HG03460 (cell line): ENCODE data around the gene CRYBG2.

ENCODE experiments used
- ATAC-seq: cut with Tn5 transposase; IDR thresholded peaks from one replicate; pipeline ENCODE4 v1.9.1; 2021; ENCODE audit not compliant: unreplicated experiment

The CRYBG2 gene

DNA sequence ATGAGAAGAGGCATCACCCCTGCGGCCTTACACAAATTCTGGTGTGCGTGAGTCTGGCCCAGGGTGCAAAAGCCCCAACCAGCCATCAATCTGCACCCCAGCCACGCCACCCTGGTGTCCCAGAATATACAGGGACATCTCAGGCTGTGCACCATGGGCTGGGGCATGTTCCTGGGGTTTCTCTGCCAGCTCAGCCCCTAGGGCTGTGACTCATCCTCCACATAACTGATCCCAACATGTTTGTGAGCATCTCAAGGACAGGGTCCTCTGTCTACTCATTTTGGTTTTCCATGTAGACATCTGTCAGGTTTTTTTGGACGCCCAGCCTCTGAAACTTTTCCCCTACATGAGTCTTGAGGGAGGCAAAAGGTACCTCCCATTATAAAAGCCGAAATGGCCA, 18.1 kb upstream of the CRYBG2 start:
- ATAC-seq, result no peak

DNA sequence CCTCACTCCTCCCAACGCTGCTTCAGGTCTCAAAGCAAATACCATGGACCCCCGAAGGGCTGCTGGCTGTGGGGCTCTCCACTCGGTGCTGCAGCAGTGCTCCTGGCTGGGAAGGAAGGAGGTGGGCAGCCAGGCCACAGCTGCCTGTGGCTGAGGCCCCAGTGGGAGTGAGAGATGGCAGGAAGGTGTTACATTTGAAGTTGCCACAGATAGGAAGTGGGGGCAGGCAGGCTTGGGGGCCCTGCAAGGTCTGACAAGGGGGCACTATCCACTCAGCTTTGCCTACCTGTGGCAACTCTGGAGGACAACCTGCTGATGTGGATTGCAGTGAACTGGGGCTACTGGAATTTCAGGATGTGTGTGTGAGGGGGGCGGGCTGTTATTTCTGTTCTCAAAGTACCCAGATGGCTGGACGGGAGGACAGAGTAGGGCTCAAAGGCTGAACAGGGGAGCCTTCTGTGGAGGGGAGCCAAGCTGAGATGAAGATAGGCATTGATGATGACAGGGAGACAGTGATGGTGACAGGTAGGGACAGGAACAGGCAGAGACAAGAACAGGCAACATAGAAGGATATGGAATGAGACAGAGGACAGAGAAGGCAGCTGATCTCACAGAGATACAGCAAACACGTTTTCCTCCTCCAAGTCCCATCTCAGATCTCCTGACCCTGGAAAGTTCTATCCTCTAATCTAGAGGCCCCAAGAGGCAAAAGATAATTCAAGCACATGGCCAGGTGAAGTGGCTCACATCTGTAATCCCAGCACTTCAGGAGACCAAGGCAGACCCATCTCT, 16.9 kb upstream of the CRYBG2 start:
- no peak for ATAC-seq

DNA sequence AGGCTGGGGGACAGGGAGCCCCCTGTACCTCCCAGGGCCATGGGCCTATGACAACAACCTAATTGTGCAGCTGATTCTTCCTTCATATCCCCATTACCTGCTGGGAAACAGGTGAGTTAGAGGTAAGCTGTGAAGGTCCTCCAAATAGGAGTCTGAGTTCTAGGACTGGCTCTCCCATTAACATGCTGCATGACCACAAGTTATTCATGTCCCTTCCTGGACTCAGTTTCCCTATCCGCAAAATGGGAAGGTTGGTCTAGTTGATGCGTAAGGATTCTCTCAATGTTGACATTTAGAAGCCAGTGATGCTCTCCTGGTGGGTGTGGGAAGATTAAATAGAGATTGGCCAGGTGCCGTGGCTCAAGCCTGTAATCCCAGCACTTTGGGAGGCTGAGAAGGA, 14.6 kb upstream of the CRYBG2 start:
- no peak for ATAC-seq

DNA sequence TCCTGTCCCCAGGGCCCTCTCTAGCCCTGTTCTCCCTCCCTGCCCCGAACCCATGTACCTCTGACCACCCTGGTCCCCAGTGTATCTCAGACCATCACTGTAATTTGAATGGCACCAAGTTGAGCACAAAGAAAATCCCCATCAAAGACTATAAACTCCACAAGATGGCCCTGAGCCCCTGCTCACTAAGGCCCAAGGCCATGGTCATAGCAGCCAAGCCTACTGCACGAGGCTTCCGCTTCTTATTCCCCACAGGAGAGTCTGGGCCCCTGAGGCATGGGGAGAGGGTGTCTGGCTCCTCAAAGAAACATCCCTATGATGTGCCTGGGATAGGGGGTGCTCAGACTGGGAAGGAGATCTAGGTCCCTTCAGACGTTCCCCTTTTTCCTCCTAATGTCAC, 14.1 kb upstream of the CRYBG2 start:
- ATAC-seq, result no peak

DNA sequence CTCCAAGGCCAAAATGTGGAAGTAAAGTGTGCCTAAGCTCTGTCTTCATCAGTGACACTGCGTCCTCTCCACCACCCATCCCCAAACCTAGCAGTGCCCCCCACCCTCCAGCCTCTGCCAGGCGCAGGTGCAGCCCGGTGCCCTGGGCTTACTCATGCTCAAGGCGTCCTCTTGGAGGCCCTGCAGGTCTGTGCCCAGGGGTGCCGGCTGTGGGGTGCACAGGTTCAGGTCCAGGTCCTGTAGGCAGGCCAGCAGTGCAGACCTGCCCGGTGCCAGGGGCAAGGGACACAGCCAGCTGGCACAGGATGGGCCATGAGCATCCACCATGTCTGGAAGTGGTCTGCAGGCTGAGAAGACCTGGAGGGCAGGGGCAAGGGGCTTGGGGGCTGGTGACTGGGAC, 13.5 kb upstream of the CRYBG2 start:
- ATAC-seq, result no peak

DNA sequence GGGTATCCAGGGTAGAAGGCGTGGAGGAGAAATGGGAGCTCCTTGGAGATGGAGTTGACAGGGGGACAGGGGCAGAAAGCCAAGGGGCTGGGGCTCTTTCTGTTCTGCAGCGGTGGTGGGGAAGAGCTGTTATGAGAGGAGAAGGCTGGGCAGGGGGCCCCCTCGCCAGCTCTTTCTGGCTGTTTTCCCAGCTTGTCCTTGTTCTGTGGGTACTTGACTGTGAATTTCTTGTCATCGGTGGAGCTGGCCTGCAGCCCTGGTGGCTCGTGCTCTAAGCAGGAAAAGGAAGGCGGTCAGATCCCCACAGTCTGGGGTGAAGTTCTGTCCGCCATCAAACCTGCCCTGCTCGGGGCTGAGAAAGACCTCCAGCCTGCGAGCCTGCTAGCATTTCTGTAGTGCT, 11.0 kb upstream of the CRYBG2 start:
- no peak for ATAC-seq

DNA sequence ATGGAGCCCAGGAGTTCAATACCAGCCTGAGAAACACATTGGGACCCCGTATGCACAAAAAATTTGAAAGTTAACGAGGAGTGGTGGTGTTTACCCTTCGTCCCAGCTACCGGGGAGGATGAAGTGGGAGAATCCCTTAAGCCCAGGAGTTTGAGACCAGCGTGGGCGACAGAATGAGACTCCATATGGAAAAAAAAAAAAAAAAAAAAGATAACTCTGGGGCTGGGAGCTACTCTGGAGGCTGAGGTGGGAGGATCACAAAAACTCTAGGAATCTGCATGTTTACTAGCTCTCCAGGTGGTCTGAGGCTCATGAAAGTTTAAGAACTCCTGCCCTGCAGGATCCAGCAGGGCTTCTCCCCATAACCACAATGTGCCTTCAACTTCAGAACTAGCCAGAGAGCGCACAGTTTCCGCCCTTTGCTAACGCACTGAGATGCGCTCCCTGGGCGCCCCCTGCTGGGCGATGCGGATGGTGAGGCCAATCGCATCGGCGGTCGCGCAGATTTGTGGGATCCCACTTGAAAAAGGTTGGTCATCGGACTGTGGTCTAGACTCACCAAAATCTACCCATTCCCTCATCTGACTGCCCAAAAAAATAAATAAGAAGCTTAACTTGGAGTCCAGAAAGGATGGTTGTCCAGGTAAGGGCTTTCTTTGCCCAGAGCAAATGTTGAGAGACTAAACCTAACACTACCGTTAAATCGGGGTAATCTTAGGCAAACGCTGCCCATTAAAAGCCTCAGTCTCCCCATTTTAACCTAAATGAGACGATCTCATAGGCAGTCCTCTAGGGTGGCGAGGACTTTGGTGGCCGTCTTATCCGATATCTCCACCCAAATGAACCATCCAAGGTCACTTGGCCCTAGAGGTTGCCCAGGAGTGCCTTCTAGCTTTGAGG, 9.9 kb upstream of the CRYBG2 start:
- ATAC-seq, result no peak

DNA sequence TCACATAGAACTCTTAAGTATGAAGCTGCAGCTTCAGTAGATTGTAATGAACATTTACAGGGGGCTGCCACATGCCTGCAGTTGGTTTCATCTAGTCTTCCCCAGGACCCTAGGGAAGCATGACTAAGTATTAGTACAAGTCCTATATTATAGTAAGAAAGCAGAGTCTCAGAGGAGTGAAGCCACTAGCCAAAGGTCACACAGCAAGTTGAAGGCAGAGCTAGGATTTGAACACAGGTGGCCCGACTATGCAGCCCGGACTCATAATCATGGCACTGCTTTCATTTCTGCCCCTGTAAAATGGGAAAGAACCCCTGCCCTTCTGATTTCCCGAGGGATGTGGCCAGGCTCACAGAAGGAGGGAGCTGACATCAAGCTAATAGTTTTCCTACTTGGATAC, 8.4 kb upstream of the CRYBG2 start:
- no peak for ATAC-seq

DNA sequence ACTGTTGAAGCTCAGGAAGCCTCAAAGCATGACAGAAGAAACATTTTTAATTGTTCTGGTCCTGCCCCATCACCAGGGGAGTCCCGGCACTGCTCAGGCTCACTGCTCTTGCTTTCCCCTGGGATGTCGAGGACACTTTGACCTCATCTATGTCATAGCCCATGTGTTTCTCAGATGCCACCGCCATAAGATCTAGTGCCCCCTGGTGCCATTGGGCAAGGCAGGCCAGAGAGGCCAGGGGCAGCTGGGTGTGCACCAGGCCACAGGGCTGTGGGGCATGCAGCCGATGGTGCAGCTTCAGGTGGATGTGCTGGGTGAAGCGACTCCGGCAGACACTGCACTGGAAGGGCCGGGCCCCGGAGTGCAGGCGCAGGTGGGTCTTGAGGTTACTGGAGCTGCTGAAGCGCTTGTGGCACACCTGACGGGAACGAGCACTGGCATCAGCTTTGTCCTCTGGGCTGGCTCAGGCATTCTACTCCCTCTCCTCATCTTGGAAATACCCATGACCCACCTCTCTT, 7.7 kb upstream of the CRYBG2 start:
- no peak for ATAC-seq

DNA sequence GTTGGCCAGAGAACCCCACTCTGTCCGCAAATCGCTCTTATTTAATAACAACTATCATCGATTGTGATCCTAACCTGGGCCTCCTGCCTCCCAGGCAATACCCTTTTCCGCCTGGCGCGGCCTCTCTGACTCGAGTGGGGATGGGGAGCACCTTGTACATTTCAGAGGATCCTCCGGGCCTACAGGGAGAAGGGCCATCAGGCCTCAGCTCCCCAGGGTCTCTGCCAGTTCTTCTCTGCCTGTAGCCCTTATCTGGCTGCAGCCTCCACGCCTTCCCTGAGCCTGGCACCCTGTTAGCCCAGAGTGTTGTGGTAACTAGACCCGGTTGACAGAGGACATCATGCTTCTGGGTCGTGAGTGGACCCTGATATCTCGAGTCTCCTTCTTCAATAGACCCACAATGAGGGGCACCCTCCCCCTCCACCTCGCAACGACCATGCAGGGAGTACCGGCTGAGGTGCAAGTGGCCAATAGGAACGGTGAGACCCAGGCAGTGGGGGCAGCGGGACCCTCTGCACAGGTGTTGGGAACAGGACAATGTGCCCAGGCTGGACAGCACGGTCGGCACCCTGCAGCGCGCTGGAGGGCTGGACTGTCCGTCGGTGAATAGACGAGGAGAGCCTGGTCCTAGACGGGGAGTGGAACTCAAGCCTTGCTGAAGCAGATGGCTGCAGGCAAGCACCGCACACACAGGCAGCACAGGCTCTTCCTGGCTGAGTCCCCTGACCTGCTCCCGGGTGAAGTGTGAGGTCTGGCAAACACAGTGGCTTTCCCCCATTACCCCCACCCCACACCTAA, 7.1 kb upstream of the CRYBG2 start:
- no peak for ATAC-seq

DNA sequence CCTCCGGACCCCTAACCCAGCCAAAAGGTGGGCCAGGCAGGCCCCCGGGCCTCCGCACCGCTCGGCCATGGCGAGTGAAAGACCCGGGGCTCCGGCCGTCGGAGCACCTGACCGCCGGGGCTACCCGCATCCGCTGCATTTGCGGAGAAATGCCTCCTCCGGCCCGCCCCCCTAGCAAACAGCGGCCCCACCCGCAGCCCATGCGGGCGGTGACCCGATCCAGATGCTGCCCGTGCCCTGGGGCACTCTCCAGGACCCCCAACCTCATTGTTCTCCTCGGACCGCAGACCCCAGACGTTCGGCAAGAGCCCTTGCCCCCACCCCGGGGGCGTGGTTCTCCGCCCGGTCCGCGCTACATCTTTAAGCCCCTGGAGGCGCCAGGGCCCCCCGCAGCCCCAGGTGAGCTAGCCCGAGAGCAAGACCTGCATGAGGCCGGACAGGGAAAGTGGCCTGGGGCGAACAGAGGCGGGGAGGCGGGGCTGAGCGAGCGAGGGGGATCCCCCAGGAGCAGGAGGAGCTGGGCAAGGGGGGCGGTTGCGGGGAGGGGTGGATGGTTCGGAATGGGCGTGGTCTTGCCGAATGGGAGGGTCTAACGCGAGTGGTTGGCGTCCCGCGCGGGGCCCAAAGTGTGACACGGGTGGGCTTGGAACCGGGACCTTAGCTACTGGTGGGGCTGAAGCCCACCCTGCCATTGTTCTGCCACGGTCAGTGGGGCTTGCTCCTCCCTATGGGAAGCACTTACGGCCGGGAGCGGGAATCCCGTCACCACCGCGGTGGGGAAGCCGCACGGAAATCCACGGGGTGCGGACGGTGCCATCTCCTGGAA, 6.3 kb upstream of the CRYBG2 start:
- ATAC-seq, result no peak

DNA sequence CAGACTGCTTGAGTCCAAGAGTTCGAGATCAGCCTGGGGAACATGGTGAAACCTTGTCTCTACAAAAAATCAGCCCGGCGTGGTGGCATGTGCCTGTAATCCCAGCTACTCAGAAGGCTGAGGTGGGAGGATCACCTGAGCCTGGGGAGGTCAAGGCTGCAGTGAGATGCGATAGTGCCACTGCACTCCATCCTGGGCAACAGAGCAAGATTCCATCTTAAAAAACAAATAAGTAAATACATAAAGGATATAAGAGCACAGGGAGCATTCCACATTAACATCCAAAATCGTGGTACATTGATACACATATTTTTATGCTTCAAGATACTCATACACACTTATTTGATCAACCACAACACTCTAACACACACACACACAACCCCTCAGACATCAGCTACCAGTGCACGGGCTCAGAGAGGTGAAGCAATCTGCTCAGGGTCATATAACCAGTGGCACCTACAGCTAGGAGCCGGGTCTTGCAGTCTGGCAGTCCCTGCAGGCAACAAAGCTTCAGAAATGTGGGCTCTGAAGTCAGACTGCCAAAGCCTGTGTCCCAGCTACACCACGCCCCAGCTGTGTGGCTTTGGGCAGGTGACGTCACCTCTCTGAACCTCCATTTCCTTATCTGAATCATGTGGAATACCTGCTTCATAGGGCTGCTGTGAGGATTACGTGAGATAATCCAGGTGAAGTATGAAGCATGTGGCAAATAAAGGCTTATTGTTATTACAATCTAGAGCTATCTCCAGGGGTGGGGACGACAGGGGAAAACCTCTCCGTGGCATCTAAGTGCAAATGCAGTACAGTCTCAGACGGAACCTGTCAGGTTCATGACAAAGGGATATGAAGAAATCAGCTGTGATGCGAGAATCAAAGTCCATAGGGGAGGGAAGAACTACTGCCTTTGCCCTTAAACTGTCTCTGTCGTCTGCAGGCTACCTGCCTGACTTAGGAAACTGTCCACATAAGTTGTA, 4.8 kb upstream of the CRYBG2 start:
- no peak for ATAC-seq

DNA sequence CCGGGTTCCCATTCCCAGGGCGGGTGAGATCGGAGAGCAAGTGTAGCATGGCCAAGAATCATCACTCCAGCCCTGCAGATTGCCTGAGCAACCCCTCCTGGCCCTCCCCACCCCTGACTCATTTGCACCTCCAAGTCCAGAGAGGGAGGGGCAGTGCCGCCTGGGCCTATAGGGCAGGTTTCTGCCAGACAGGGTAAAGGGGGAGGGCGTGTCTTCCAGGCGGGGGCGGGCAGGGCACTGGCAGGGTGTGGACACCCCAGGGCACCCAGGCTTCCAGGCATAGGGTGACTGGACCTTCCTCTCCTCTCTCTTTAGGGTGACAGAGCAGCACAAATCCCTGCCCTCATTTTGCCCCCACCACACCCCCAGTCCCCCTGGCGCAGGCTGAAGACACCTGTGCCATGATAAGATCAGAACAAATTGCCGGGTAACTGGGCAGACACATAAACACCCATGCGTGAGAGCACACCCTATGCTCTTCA, 3.2 kb upstream of the CRYBG2 start:
- no peak for ATAC-seq

DNA sequence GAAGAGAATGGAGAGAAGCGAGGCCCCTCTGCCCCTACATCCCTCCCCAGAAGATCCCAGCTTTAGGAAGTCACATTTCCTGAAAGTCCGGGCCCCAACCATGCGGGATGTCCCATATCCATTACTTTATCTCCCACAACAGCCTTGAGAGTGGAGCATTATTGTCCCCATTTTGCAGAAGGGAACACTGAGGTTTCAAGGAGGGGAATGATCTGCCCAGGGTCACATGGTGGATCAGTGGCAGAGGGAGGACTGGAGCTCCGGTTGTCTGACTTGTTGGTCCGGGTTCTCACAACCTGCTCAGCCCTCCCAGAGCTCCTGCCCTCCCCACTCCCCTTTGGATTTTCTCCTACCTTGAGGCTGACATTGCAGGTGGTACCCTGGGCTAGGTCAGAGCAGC, 2.2 kb upstream of the CRYBG2 start:
- ATAC-seq, result no peak

DNA sequence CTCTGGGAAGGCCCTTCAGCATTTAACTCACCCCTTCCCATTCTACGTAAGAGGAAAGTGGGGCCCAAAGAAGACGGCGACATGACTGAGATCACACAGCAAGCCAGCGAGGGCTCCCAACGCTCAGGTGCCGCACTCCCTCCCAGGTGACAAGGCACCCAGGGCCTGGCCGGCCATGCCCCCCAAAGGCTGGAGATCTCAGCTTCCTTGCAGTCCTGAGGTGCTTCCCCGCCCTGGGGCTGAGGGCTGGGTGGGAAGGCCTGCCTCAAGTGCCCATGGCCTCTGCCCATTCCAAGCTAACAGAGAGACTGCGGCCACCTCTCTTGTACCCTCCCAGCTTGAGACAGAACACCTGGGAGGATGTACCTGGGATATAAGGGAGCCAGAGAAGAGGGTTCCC, 1.0 kb upstream of the CRYBG2 start:
- no peak for ATAC-seq

DNA sequence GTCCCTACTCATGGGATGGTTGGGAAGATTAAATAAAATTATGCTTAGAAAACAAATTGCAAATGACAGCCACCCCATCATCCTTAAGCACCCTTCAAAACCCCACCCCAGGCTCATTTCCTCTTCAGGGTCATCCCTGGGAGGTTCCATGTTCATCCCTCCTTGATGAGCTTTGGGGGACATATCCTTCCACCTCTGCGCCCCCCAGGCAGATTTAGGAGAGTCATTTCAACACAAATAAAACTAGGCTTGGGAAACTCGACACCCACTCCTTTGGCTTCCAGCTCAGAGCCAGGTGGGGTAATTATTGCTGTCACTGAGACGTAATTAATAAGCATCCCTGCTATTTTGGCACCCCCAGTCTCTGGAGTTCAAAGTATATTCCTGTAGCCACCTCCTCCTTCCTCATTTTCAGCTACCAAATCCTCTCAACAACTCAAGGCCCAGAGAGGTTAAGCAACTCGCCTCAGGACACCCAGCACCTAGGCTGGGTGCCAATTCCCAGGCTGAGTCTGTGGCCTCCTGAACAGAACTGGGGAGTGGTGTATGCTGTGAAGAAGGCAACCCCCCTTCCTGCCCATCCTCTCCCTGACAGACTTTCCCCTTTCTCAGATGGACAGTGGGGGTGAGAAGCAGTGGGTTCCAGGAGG, 595 bp downstream of the CRYBG2 start:
- ATAC-seq, result no peak

DNA sequence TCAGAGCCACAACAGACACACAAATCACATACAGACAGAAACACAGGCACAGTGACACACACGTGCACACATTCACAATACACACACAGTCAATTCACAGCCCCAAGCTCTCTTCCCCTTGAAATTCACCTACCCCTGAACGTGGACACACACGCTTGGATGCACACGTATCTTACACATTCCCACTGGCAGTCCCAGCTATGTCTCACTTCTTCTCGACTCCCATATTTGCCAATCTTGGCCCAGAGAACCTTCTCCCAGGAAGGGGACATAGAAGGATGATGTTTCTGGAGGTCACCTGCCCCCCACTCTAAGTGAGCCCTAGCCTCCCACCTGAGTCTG, 1.6 kb downstream of the CRYBG2 start:
- ATAC-seq, result no peak

DNA sequence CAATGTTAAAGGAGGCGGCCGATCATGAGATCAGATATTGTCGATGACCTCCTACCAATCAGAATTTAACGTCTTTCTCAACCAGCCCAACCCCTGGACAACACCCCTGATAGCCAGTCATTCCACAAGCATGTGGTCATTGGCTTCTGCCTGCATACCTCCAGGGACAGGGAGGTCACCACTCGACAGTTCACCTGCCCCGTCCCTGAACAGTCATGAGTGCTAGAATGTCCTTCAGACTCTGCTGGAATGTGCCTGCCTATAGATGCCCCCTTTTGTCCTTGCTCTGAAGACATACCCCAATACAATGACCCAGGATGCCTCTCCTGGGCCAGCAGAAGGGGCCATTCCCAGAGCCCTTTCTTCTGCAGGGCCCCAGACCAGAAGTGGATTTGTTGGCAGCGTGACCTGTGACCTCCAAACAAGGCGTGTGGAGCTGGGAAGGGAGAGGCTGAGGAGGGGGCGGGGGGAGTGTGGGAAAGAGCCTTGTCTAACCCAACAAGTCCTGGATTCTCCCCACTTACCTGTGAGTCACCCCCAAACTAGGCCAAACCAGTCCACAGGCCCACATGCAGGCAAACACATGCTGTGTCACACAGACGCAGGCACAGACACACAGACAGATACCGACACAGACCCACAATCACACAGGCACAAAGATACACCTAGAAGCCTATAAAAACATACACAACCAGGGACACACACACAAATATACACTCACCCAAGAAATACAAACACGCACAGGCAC, 2.2 kb downstream of the CRYBG2 start:
- ATAC-seq, result no peak
